T-helper 2 cell treated with Interferon-gamma antibody and Interleukin-4, amounts not matched to agents 5 μg/mL and 100 μg/mL, for 36 hours (primary cell): ENCODE results near the gene PDGFB.

Experiments used
- DNase-seq: peaks from one replicate; pipeline ENCODE4 v3.0.0; 2021; ENCODE audit warnings: low spot score
- H3K27ac Mint-ChIP-seq: one replicate; pipeline ENCODE4 v1.8.0; 2021; ENCODE audit warnings: mild to moderate bottlenecking, mixed read lengths
- H3K27me3 Mint-ChIP-seq: one replicate; pipeline ENCODE4 v1.8.0; 2021; ENCODE audit warnings: low read depth, mixed read lengths
- H3K36me3 Mint-ChIP-seq: one replicate; pipeline ENCODE4 v1.8.0; 2021; ENCODE audit warnings: low read depth, mixed read lengths
- H3K4me1 Mint-ChIP-seq: one replicate; pipeline ENCODE4 v1.8.0; 2021; ENCODE audit warnings: low read depth, mixed read lengths
- H3K4me3 Mint-ChIP-seq: one replicate; pipeline ENCODE4 v1.8.0; 2022; ENCODE audit warnings: mild to moderate bottlenecking, moderate library complexity, mixed read lengths
- H3K9me3 Mint-ChIP-seq: one replicate; pipeline ENCODE4 v1.8.0; 2021; ENCODE audit warnings: mixed read lengths

Gene PDGFB

DNA sequence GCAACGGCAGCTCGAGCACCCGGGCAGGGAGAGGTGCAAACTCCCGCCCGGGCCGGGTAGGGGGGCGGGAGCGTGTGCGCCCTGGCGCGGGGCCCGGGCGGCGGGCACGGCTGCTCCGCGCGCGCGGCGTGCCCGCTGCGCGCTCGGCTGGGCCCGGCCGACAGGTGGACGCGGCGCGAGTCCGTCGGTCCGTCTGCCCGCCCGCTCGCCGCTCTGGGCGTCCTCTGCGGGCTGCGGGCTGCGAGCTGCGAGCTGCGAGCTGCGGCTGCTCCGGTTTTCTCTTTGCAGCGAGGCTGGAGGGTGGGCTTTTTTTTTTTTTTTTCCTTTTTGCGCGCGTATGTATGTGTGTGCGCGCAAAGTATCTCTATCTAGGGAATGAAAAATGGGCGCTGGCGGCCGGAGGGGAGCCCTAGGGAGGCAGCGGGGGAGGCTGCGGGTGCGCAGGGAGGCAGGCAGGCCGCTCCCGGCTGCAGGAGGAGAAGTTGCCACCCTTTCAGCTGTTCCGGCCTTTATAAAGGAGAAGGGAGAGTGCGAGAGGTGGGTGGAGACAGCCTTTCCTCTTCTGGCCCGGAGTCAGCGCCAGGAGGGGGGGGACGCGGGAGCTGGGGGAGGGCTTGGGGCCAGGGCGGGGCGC is at the start of gene PDGFB:
Gene PDGFB, minus strand, starts transcription at position 487 of the 634 bp plus-strand sequence. CDS start 1,019 bp downstream, outside the sequence.
- Mint-ChIP-seq H3K4me1 (peaks cover 20% of the 10 kb centered on the region), H3K27ac (peak within 1 kb of the TSS; percentile 55), H3K36me3 (no peaks in the 10 kb centered on the region), H3K27me3 (peaks cover 61% of the 10 kb centered on the region), H3K4me3 (peak within 1 kb of the TSS; percentile 67), H3K9me3 (no peaks in the 10 kb centered on the region)
- DNase-seq: no peak

DNA sequence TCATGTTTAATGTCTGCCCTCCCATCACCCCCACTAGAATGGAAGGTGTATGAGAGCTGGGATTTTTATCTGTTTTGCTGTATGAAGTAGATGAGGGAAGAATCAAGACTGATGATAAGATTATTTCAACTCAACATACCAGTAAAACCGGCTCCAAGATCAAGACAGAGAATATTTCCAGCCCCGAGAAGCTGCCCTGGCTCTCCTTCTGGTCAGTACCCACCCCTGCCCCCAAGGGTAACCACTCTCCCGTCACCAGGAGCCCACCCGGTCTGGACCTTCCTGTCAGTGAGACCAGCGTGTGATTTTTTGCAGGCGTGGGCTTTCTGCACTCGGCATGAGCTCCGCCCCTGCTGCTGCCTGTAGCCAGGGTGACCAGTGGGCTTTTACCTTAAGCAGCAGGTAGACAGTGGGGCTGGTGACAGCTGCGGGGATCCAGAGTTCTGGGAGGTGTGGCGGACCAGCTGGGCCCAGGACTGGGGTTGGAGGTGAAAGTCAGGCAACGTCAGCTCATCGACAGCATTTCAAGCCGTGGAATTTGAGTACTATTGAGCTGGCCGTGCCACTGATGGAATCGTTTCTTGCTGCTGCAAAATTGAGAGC is 49.1 kb upstream of the PDGFB start:
- H3K4me3 Mint-ChIP-seq: no peak overlapping the region
- H3K4me1 Mint-ChIP-seq: no peaks in the 10 kb centered on the region
- DNase-seq: no peak
- H3K9me3 Mint-ChIP-seq: no peaks in the 10 kb centered on the region
- no peak overlapping the region for H3K27ac Mint-ChIP-seq
- H3K36me3 Mint-ChIP-seq: no peaks in the 10 kb centered on the region
- H3K27me3 Mint-ChIP-seq: peaks cover 5% of the 10 kb centered on the region

DNA sequence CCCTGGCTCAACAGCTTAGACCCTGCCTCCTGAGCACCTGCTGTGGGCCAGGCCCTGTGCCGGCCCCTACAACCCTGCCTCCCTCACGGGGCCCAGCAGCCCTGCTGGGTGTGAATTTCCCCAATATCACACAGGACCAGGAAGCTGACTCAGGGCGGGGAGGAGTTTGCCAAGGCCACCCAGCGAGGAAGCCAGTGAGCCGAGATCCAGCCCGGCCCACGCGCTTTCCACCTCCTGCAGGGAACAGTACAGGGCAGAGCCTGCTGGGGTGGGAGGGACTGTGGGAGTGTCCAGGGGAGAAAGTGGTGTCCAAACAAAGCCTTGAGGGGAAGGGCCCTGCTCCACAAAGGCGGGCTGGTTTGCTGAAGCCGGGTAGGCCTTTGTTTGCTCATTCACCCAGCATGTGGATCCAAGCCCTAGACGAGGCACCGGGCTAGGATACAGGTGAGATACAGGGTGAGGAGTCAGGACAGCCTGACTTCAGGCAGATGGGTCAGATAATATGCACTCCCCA is 47.8 kb upstream of the PDGFB start:
- Mint-ChIP-seq H3K4me3 (no peak overlapping the region), H3K27me3 (no peaks in the 10 kb centered on the region), H3K27ac (no peak overlapping the region), H3K36me3 (no peaks in the 10 kb centered on the region), H3K9me3 (no peaks in the 10 kb centered on the region), H3K4me1 (no peaks in the 10 kb centered on the region)
- DNase-seq: no peak

DNA sequence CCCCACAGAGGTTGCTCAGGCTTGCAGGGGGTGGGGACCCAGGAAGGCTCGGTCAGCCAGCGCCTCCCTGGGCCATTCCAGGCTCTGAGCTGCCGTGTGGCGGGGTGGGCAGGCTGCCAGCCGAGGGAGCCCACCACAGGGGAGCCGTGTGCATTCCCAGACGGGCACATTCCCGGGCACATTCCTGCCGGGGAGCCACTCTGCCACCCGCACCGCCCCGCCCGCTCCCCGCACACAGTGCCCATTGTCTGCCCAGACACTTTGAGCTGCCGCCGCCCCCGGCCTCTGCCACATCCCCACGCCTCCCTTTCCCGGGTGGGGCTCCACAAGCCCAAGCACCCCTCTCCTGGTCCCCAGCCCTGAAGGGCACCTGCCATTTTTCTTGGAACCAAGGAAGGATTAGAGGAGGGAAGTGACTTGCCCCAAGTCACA is 47.3 kb upstream of the PDGFB start:
- Mint-ChIP-seq H3K4me1 (no peaks in the 10 kb centered on the region), H3K4me3 (no peak overlapping the region), H3K27me3 (no peaks in the 10 kb centered on the region), H3K9me3 (no peaks in the 10 kb centered on the region), H3K36me3 (no peaks in the 10 kb centered on the region), H3K27ac (no peak overlapping the region)
- no peak for DNase-seq

DNA sequence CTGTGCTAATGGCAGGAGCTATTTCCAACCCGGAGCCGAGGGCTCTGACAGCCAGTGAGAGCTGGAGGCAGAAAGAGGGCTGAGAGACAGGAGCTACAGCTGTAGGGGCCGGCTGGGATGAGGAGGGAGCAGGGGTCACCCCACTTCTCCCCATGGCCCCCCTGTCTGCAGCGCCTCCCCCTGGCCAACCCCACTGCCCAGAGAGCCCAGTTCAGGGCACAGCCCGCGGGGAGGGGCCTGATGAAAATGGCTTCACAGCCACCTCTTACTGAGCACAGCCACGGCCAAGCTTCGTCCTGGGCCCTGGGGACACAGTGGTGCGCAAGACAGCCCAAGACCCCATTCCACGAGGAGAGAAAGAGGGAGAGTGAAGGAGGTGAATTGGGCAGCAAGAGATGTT is 46.7 kb upstream of the PDGFB start:
- Mint-ChIP-seq H3K27ac (no peak overlapping the region), H3K4me3 (no peak overlapping the region), H3K27me3 (no peaks in the 10 kb centered on the region), H3K9me3 (no peaks in the 10 kb centered on the region), H3K36me3 (no peaks in the 10 kb centered on the region), H3K4me1 (no peaks in the 10 kb centered on the region)
- no peak for DNase-seq

DNA sequence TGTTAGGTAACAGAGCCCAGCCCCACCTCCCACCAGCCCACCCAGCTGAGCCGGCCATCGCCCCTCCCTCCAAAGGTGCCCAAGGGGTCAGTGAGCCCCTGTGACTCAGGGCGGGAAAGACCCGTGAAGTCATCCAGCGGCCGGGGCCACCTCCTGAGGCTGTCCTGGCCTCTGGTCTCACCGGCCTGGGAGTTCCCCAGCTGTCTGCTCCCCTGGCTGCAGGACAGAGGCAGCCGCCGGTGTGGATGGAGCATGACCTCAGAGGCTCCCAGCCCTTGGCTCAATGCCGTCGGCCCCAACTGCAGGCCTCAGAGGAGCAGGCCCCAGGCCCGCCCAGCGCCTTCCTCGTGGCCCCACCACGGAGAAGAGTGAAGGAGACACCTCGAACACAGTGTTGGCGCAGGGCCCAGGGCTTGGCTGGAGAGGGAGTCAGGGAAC is 46.0 kb upstream of the PDGFB start:
- Mint-ChIP-seq H3K27me3 (peaks cover 2% of the 10 kb centered on the region), H3K4me1 (no peaks in the 10 kb centered on the region), H3K9me3 (no peaks in the 10 kb centered on the region), H3K36me3 (no peaks in the 10 kb centered on the region), H3K27ac (no peak overlapping the region), H3K4me3 (no peak overlapping the region)
- DNase-seq: no peak

DNA sequence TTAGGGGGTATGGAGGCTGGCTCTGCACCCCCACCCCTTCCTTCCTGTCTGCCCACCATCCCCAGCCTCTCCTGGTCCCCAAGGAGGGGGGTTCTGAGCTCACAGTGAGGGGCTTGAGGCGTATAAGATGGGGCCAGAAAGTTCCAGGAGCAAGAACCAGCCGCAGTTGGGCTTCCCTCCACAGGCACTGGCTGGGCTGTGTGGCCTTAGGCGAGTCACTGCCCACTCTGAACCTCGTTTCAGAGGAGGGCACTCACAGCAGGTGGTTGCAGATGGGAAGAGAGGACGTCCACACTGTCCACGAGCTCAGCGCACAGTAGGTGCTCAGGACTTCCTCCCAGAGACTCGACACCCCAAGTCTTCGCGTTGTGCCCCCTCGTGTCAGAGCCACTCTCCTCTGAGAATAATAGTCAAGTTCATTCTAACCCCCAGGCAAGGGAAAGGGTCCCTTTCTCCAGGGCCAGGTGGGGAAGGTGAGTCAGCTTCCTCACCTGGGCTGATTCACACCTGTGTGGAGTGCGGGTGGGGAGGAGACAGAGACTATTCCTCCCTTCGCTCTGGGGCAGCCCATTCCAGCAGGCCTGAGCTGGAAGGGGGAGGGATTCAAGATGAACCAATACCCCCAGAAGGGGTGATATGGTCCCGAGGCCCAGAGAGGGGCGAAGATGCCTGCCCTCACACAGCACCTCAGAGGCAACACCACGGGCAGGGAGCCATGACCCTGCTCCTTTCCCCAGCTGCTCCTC is 45.4 kb upstream of the PDGFB start:
- Mint-ChIP-seq H3K27ac (no peak overlapping the region), H3K4me1 (no peaks in the 10 kb centered on the region), H3K36me3 (no peaks in the 10 kb centered on the region), H3K4me3 (no peak overlapping the region), H3K27me3 (peaks cover 2% of the 10 kb centered on the region), H3K9me3 (no peaks in the 10 kb centered on the region)
- no peak for DNase-seq

DNA sequence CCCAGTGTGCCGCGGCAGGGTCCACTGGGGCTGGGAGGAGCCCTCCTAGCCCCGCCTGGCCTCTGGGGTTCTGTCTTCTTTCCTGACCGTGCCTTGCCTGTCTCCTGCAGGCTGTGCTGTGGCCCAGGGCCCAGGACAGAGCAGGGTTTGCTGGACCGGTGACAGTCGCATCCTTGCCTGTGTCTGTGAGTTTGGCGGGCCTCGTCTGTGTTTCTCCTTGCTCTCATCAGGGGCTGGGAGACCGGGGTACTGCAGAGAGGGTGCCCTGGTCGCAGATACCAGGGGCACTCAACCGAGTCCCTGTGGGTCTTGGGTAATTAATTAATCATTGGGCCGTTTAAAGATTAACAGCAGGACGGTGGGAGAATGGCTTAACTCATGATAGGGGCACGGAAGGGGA is 44.8 kb upstream of the PDGFB start:
- Mint-ChIP-seq H3K9me3 (no peaks in the 10 kb centered on the region), H3K36me3 (no peaks in the 10 kb centered on the region), H3K4me1 (no peaks in the 10 kb centered on the region), H3K27me3 (peaks cover 2% of the 10 kb centered on the region), H3K4me3 (no peak overlapping the region), H3K27ac (no peak overlapping the region)
- DNase-seq: no peak

DNA sequence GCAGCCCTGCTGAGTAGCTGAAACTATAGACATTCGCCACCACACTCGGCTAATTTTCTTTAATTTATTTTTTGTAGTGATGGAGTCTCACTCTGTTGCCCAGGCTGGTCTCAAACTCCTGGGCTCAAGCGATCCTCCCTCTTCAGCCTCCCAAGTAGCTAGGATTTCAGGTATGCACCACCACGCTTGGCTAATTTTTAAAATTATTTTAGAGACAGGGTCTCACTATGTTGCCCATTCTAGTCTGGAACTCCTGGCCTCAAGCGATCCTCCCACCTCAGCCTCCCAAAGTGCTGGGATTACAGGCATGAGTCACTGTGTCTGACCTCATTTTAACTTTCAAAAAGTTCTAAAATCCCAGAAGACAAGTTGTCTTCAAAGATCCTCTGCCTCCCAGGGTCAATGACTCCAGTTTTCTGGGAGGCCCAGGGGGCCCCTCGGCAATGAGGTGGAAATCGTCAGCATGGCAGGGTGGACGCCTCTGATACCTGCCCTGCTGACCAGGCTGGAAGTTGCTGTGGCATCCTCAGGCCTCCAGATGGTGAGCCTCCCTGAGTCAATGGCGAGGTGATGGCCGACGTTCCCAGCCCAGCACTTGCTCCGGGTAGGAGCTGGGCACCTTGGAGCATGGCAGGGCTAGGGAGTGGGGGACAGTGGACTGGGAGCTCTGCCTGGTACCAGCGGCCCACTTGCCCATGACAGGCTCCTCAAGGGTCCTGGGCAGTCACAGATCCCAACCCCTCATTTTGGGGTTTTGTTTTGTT is 43.5 kb upstream of the PDGFB start:
- DNase-seq: no peak
- H3K27ac Mint-ChIP-seq: no peak overlapping the region
- no peaks in the 10 kb centered on the region for H3K4me1 Mint-ChIP-seq
- H3K36me3 Mint-ChIP-seq: no peaks in the 10 kb centered on the region
- H3K27me3 Mint-ChIP-seq: peaks cover 2% of the 10 kb centered on the region
- H3K4me3 Mint-ChIP-seq: no peak overlapping the region
- H3K9me3 Mint-ChIP-seq: no peaks in the 10 kb centered on the region

DNA sequence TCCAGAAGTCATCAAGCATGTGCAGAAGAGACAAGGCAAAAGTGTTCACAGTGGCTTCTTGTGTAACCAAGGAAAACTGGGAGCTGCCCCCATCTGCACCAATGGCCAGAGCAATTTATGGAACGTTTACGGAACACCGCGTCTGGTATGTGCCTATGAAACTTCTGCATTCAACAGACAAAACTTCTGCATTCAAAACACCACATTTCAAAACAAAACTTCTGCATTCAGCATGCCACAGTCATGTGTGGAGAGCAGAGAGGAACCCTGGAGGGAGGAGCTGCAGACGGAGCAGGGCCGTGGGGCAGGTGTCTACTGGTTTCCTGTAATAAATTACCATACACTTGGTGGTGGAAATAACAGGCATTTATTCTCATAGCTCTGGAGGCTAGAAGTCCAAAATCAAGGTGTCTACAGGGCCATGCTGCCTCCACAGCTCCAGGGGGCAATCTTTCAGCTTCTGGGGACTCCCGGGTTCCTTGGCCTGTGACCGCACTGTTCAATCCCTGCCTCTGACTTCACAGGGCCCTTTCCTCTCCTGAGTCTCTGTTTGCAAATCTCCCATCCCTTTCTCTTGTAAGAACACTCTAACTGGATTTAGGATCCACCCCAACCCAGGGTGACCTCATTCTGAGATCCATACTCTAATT is 42.4 kb upstream of the PDGFB start:
- no peak overlapping the region for H3K4me3 Mint-ChIP-seq
- DNase-seq: no peak

DNA sequence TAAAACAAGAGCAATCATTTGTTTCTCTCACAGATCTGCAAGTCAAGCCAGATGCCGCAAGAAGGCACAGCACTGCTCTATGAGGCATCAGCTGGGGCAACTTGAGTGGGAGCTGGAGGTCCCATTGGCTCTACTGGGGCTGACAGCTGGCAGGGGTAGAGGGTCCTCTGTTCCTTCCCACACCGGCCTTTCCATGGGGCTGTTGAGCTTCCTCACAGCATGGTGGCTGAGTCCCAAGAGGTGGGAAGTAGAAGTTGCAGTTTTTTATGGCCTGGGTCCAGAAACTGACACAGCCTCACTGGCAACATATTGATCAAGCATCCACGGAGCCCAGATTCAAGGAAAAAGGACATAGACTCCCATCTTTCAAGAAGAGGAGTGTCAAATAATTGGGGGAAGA is 40.2 kb upstream of the PDGFB start:
- no peak overlapping the region for H3K27ac Mint-ChIP-seq
- peaks cover 2% of the 10 kb centered on the region for H3K4me1 Mint-ChIP-seq
- no peaks in the 10 kb centered on the region for H3K9me3 Mint-ChIP-seq
- H3K27me3 Mint-ChIP-seq: peaks cover 2% of the 10 kb centered on the region
- no peak for DNase-seq
- H3K36me3 Mint-ChIP-seq: no peaks in the 10 kb centered on the region
- no peak overlapping the region for H3K4me3 Mint-ChIP-seq

More for the DNA sequence above, 42.4 kb upstream of the PDGFB start:
- Mint-ChIP-seq H3K36me3 (no peaks in the 10 kb centered on the region), H3K4me1 (no peaks in the 10 kb centered on the region), H3K9me3 (no peaks in the 10 kb centered on the region), H3K27me3 (peaks cover 2% of the 10 kb centered on the region), H3K27ac (no peak overlapping the region)

DNA sequence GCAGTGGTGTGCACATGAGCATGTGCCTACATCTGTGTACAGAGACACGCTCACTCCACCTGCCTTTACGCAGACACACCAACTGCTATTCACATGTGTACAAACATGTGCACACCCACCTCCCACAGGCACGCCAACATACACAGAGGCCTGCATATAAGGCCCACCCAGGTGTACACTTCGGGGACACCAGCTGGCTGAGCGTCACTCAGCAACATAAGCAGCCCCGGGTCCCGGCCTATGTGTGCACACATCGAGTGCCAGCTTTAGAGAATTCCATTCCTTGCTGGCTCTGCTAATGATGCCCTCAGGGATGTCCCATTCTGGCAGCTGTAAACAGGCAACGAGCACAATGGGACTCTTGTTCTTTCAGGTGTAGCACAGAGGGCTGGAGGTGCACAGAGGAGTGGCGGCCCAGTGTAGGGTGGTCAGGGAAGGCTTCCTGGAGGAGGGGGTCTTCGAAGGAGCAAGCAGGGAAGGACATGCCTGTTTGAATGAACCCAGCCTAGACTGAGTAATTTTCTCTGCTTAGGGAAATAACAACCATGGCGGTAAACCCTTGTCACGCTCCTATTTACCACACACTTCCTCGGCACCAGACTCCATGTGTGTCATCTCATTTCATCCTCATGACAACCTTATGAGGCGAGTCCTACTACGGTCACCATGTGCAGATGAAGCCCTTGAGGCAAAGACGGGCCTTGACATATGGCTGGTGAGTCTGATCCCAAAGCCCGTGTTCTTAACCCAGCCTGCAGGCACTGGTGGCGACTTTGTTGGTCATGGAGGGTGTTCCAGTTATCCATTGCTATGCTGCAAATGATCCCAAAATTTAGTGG is 39.6 kb upstream of the PDGFB start:
- Mint-ChIP-seq H3K27ac (no peak overlapping the region), H3K27me3 (peaks cover 3% of the 10 kb centered on the region), H3K36me3 (no peaks in the 10 kb centered on the region), H3K4me3 (no peak overlapping the region), H3K9me3 (no peaks in the 10 kb centered on the region), H3K4me1 (peaks cover 2% of the 10 kb centered on the region)
- no peak for DNase-seq
